ENCODE measurements around the gene STK33.

- TF ChIP-seq CTCF (IDR thresholded peaks at IDR 0.05; ENCODE audit: low read length) (no peak), EZH2 (IDR thresholded peaks at IDR 0.05; ENCODE audit: borderline replicate concordance, low read length) (no peak)
Measured at GRCh38 chr11:8354622-8355415, 239.2 kb downstream of the STK33 start.
